NK-92 (cell line): Measurements from ENCODE around the gene HILPDA.
"Not testable (repeated sequence)": the region's sequence is repeated elsewhere in the genome, so short reads cannot be mapped to it uniquely, and the experiment has no call there.

Experiments
- DNase-seq: peaks from one replicate; lab custom pipeline; 2025; ENCODE audit not compliant: unreplicated experiment; lab: John Stamatoyannopoulos, UW

Gene HILPDA

DNA sequence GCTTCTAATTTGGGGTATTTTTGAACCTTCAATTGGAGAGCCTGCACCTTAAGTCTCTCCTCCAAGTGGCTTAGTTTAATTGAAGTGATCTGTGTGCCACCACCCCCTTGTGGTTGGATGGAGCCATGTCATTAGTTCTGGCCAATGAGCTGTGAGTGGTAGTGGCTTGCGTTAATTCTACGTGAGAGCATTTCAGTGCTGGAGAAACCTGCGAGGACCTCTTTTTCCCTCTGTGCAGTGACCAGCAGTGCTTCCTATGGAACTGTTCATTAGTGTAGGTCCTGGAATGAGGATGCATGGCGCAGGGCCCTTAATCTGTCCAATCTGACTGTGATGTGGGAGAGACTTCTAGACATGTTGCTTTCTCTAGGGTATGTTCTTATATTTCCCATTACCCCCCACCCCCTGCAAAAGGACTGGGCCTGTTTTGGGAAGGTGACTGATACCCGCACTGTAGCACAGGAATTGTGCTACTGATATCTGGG lies 3.8 kb downstream of the HILPDA start:
- DNase-seq = no peak

DNA sequence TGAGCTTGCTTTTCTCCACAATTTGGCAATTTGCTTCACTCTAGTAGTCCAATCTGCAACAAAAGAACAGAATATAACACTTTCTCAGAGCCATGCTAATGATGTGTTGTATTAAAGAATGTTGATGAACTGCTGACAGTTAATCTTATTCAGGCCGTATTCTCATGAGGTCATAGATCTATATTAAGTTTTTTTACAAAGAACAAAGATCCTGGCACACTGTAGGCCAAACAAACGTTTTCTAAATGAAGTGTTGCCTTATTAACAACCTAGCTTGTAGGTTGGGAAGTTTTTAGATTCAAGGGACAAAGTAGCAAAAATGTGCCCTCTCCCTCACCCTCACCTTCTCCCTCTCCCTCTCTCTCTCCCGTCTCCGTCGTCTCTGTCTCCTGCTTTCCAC lies 6.8 kb downstream of the HILPDA start:
- DNase-seq = no peak

DNA sequence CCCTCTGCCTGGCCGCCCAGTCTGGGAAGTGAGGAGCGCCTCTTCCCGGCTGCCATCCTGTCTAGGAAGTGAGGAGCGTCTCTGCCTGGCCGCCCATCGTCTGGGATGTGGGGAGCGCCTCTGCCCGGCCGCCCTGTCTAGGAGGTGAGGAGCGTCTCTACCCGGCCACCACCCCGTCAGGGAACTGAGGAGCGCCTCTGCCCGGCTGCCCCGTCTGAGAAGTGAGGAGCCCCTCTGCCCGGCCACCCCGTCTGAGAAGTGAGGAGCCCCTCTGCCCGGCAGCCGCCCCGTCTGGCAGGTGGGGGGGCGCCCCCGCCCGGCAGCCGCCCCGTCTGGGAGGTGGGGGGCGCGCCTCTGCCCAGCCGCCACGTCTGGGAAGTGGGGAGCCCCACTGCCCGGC lies 7.7 kb downstream of the HILPDA start:
- DNase-seq = not testable (repeated sequence)

DNA sequence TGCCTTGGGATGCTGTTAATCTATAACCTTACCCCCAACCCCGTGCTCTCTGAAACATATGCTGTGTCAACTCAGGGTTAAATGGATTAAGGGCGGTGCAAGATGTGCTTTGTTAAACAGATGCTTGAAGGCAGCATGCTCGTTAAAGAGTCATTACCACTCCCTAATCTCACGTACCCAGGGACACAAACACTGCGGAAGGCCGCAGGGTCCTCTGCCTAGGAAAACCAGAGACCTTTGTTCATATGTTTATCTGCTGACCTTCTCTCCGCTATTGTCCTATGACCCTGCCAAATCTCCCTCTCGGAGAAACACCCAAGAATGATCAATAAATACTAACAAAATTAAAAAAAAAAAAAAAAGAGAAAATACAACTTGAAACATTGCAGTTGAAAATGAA lies 8.3 kb downstream of the HILPDA start:
- not testable (repeated sequence) for DNase-seq

DNA sequence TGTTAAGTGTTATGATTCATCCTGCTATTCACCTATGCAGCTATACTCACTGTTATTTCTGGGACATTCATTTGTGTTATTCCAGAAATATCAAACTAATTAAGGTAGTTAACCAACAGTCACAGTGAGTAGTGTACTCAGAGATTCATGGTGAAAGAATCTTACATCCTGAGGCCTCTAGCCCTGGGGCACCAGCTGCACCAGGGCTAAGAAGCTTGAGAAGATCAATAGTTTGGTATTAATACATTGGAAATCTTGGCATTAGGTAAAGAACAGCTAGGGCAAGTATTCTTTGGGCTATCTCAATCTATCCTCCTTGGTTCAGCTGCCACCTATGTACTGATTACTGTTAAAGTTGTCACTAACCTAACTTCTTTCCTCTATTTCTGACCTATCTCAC lies 11.2 kb downstream of the HILPDA start:
- DNase-seq = not testable (repeated sequence)

DNA sequence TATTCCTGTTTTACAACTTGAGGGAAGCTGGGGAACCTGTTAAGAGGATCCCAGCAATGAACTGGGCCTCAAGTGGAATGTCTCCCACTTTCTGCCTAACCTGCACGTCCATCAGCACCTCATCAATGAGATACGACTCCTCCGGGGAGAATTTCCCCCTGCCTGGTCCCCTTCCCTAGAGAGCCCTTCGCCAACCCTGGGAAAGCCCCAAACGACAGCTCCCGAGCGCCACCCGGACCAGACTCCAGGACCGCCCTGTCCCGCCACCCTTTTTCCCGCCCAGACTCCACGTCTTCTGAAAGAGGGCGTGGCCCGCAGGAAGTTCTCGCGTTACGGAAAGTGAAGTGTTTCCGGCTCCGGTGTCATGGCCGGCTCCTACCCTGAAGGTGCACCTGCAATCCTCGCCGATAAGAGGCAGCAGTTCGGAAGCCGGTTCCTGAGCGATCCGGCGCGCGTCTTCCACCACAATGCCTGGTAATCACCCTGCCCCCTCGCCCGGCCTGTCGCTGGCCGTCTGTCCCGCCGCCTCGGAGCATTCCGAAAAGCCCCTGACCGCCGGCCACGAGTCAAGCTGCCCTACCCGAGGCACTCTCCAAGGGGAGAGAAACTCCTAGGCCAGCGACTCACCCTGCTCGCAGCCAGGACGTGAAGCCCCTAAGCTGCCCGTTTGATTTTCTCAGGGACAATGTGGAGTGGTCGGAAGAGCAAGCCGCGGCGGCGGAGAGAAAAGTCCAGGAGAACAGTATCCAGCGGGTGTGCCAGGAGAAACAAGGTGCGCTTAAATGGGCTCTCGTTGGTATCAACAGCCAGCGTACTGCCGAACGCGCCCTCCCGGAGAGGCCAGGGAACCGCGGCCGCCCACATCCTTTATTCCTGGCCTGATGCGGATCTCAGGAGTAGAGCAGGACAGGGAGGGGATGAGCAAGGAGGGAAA lies 21.0 kb downstream of the HILPDA start, which contains the start of gene METTL2B:
TSS of gene METTL2B (plus strand) at position 347 of the 934 bp plus-strand sequence. CDS start at position 365, 18 bp downstream.
- DNase-seq = peak; percentile 75

DNA sequence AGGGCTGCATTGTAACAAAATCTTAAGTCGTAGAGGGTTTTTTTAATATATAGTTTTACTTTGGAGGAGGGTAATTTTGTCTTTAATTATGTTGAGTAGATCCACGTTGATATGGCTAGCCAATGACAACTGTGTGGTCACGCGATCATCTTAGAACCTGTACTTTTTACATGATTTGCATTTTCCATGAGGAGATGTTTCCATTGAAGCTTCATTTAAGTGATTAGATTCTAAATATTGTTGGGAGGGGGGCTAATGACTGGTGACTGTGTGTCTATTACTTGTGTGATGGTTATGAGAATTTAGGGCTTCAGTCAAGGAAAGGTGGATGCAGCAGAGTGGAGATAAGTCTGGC lies 21.6 kb downstream of the HILPDA start:
- DNase-seq = not testable (repeated sequence)

DNA sequence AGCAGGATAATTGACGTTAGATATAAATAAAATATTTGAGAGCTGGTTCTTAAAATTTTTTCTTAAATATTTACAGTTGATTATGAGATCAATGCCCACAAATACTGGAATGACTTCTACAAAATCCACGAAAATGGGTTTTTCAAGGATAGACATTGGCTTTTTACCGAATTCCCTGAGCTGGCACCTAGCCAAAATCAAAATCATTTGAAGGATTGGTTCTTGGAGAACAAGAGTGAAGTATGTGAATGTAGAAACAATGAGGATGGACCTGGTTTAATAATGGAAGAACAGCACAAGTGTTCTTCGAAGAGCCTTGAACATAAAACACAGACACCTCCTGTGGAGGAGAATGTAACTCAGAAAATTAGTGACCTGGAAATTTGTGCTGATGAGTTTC lies 23.4 kb downstream of the HILPDA start:
- not testable (repeated sequence) for DNase-seq

DNA sequence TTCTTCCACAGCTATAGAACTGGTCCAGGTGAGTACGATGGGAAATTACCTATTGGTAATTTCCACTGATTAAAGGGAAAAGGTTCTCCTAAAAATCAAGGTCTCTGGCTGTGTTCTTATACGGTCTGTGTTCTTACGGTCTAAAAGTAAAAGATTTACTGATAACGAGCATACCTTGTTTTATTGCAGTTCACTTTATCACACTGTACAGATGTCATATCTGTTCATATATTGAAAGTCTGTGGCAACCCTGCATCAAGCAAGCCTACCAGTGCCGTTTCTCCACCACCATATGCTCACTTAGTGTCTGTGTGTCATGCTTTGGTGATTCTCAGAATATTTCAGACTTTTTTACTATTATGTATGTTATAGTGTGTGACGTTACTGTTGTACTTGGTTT lies 32.5 kb downstream of the HILPDA start:
- DNase-seq = not testable (repeated sequence)

DNA sequence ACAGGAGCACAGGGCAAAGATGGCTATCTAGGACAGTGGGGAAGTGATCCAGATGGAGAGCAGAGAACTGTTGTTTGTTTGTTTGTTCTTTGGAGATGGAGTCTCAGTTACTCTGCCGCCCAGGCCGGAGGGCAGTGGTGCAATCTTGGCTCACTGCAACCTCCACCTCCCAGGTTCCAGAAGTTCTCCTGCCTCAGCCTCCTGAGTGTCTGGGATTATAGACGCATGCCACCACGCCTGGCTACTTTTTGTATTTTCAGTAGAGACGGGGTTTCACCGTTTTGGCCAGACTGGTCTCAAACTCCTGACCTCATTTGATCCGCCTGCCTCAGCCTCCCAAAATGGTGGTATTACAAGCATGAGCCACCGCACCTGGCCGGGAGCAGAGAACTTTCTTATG lies 41.7 kb downstream of the HILPDA start:
- DNase-seq = no peak

DNA sequence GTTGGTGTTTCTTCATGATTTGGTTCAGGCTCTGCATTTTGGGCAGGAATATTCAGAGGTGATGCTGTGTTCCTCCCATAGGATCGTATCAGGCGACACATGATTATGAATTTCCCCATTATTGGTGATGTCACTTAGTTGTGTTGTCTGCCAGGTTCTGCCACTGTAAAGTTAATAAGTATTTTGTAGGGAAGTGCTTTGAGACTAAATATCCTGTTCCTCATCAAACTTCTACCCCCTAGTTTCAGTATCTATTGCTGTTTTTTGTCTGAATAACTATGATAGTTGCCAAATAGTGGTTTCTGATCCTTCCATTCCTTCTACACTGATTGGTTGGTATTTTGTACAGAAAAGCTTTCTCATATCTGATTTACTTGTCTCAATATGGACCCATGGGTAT lies 49.7 kb downstream of the HILPDA start:
- not testable (repeated sequence) for DNase-seq

DNA sequence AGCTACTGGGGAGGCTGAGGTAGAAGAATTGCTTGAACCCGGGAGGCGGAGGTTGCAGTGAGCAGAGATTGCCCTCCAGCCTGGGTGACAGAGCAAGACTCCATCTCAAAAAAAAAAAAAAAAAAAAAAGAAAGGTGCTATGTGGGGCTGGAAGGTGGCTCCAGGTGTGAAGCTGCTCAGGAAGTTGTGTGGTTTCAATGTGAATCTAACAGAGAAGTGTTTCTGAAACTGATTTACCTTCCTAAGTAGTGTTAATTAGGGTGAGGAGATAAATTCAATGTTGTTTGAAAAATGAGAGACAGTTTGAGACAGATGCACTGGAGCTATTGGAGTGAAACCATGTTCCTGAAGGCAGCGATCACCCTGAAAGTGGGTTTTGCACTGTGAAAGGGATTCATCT lies 51.1 kb downstream of the HILPDA start:
- not testable (repeated sequence) for DNase-seq

DNA sequence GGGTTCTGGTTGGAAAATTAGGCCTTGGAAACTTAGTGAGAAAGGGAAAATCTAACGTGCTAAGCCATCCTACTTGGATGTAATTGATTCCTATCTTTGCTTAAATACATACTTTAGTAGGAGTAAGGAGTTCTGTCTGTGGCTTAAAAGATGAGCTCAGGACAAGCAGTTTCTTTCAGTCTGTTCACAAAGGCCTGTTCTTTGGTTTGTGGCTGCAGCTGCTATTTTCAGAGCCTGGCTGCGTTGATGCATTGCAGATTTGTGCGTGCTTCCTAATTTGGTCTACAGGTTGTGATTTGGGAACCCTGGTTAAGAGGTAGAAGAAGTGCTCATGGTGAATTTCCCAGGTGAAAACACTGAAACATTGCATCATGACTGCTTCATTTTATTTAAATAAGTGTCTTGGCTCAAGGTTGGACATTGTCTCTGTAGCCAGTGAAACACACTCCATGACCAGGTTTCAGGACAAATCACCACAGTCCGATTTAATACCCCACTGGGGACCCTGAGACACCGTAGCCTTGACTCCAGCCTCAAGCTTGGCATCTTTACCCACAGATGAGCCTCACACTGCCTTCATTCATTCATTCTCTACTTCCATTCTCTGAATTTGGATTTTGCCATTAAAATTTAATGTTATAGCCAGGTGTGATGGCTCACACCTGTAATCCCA lies 51.8 kb downstream of the HILPDA start:
- not testable (repeated sequence) for DNase-seq
